Natural killer cell treated with Interleukin-12 subunit alpha and Interleukin-12 subunit beta and Interleukin-15 and Interleukin-18, amount 100 ng/mL, for 72 hours (primary cell): ENCODE results near the gene HARS1. TPM values are rescaled to one million over a fixed set of nuclear protein-coding genes. Genes with fewer than 3 reads are reported as not detected.

Experiments used
- total RNA-seq, 2 donors: library from RNA; stranded (reverse); gene quantifications; one replicate each; pipeline ENCODE4 v1.2.3, GENCODE V29; 2022

The HARS1 gene
- total RNA-seq, 2 donors from 2014 or later, result 104 to 113 TPM

Other genes starting within 250 kb of the HARS1 start
- 1 to 10 TPM; 7.0 to 8.6 TPM for gene EIF4EBP3, start 143.7 kb downstream of the HARS1 start, total RNA-seq
- gene SRA1, start 133.9 kb downstream of the HARS1 start, total RNA-seq, result 10 to 100 TPM; 61.4 to 64.7 TPM
- gene APBB3, start 126.8 kb downstream of the HARS1 start, total RNA-seq, result 10 to 100 TPM; 12.8 to 25.8 TPM
- 10 to 100 TPM; 73.8 to 97.3 TPM for gene SLC35A4, start 126.5 kb downstream of the HARS1 start, total RNA-seq
- gene CD14, start 58.2 kb downstream of the HARS1 start, total RNA-seq, result under 1 TPM; 0.92 to 1.00 TPM
- 10 to 100 TPM; 11.6 to 30.3 TPM for gene TMCO6, start 51.9 kb downstream of the HARS1 start, total RNA-seq
- 10 to 100 TPM; 56.2 to 56.8 TPM for gene NDUFA2, start 43.7 kb downstream of the HARS1 start, total RNA-seq
- 10 to 100 TPM; 78.9 to 93.2 TPM for gene IK, start 43.5 kb downstream of the HARS1 start, total RNA-seq
- 10 to 100 TPM; 43.7 to 52.7 TPM for gene WDR55, start 26.5 kb downstream of the HARS1 start, total RNA-seq
- gene DND1, start 17.8 kb downstream of the HARS1 start, total RNA-seq, result 1 to 10 TPM; 3.3 to 7.8 TPM
- gene HARS2, start 85 bp upstream of the HARS1 start, total RNA-seq, result 10 to 100 TPM; 28.2 to 33.9 TPM
- 10 to 100 TPM; 57.0 to 62.1 TPM for gene ZMAT2, start 9.1 kb upstream of the HARS1 start, total RNA-seq
- not detected for gene PCDHA1, start 94.8 kb upstream of the HARS1 start, total RNA-seq
- gene PCDHA2, start 103.5 kb upstream of the HARS1 start, total RNA-seq, result not detected
- not detected for gene PCDHA3, start 109.7 kb upstream of the HARS1 start, total RNA-seq
- gene PCDHA4, start 115.7 kb upstream of the HARS1 start, total RNA-seq, result not detected
- gene PCDHA5, start 130.2 kb upstream of the HARS1 start, total RNA-seq, result not detected
- gene PCDHA6, start 136.6 kb upstream of the HARS1 start, total RNA-seq, result not detected
- not detected for gene PCDHA7, start 142.9 kb upstream of the HARS1 start, total RNA-seq
- gene PCDHA8, start 149.8 kb upstream of the HARS1 start, total RNA-seq, result not detected
- gene PCDHA9, start 157.0 kb upstream of the HARS1 start, total RNA-seq, result not detected
- gene PCDHA10, start 164.5 kb upstream of the HARS1 start, total RNA-seq, result not detected
- gene PCDHA11, start 177.6 kb upstream of the HARS1 start, total RNA-seq, result not detected
- gene PCDHA12, start 183.9 kb upstream of the HARS1 start, total RNA-seq, result not detected
- not detected for gene PCDHA13, start 190.8 kb upstream of the HARS1 start, total RNA-seq
- not detected for gene PCDHAC1, start 234.9 kb upstream of the HARS1 start, total RNA-seq